GM19193 (cell line): ENCODE measurements around the gene CABP7.

Experiments used
- POLR2A ChIP-seq: IDR thresholded peaks from 4 replicates; pipeline ENCODE4 v1.6.1; 2011; ENCODE audit not compliant: insufficient read depth, insufficient read length; ENCODE audit errors: extremely low read depth

The CABP7 gene

DNA sequence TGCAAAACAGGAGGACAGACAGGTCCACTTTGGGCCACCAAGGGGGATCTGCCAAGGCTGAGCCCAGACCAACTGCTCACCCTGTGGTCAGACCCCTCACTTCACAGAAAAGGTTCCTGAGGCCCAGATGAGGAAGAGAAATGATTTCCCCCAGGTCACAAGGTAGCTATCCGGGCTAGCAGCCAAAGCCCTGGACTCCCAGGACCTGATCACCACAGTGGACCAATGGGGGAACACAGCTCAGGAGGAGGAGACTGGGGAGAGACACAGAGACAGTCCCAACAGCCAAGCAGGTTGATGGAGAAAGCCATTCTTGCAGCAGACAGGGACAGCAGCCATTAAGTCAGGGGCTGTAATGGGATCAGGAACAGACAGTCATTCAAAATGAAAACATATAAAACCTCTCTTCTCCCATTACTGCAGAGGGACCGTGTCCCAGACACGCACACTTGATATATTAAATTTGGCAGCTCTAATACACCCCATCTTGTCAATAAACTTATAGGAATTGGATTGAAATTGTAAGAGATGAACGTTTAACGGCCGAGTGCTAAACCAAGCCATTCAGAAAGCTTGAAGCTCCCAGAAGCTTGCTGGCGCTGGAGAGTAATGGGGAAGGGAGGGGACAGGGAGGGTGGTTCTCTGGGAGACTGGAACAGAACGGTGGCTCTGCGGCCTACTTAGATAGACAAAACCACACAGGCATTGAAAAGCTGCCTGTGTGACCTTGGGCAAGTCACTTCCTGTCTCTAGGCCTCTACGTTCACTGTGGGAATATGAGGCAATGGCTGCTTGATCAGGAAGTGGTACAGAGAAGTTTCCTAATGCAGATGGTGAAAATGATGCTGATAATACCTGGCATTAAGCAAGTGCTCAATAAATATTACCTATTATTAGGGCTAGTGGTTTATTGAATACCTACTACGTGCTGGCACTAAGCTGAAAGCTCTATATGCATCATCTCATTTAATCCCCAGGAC, 31.0 kb downstream of the CABP7 start:
- TF ChIP-seq POLR2A = no peak

DNA sequence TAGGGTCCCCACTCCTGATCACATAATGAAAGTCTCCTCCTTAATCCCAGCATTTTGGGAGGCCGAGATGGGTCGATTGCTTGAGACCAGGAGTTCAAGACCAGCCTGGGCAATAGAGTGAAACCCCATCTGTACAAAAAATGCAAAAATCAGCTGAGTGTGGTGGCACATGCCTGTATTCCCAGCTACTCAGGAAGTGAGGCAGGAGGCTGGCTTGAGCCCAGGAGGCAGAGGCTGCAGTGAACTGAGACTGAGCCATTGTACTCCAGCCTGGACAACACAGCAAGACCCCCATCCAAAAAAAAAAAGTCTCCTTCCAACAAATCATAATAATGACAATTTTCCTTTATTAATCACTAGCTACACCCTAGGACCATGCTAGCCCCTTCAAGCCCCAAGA, 31.9 kb downstream of the CABP7 start:
- no peak for TF ChIP-seq POLR2A

DNA sequence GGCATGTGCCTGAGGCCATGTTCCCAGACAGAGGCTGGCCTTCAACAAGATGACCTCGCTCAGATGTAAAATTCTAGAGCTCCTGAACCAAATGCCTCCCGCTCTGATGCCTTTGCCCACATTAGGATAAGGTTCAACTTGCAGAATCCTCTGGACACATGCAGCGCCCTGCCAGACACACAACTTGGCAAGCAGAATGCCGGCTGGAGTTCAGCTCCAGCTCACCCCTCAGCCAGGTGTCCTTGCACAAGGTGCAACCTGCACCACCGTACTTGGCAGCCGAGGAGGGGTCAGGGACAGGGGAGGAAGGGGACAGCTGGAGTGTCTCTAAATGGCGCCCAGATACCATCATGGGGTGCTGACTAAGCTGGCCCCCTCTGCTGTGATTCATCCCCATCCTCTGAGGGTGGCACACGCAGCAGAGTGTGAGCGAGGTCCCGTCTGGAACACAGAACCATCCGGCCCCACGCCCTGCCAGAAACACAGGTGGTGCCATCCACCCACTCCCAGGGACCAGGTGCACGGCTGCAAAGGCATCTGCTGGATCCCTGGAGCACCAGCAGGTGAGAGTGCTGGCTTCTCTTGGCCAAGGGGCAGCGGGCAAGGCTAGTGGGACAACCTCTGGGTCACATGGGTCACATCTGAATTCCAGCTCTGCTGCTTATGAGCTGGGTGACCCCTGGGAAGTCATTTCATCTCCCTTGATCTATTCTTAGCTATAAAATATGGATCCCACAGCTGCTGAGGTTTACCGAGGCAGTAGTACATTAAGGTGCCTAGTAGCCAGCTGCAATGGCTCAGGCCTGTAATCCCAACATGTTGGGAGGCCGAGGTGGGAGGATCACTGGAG, 34.2 kb downstream of the CABP7 start:
- no peak for TF ChIP-seq POLR2A

DNA sequence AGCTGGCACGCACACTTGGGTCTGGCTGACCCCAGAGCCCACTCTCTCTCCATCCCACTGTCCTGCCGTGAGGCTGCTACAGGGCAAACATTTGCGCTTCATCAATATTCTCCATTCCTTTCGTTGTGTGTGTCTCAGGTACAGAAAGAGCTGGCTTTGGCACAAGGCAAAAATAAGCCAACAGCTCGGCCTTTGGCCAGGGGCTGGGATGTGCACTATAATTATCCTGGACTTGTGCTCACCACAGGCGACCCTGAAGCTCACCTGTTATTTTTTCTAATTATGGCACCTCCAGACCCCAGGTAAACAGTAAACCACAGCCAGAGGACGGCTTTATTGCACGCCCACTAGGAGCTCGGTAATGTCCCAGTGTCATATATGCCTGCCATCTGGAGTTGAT, 36.1 kb downstream of the CABP7 start:
- no peak for TF ChIP-seq POLR2A

DNA sequence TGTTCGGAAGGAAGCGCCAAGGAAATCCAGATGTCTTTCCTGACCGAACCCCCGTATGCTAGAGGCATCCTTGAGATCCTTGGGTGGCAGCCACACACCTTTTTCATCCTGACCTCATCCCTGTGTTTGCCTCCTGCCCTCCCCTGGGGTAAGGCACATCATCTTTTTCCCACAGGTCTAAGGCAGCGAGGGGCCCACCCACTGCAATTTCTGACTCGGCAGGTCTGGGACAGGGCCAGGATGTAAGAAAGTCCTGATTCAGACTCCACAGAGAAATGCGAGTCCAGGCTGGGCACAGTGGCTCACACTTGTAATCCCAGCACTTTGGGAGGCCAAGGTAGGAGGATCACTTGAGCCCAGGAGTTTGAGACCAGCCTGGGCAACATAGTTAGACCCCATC, 36.5 kb downstream of the CABP7 start:
- TF ChIP-seq POLR2A = no peak

DNA sequence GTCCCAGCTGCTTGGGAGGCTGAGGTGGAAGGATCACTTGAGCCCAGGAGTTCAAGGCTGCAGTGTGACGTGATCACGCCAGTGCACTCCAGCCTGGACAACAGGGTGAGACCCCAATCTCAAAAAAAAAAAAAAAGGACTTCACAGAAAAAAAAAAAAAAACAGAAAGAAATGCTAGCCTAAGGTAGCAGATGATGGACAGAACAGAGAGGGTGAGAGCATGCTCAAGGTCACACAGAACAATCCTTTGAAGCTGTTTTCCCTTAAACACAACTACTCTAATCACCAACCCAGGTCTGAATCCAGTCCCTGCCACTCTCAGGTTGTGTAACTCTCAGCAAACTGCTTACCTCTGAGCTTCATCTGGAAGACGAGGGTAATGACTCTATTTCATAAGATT, 37.3 kb downstream of the CABP7 start:
- no peak for TF ChIP-seq POLR2A

DNA sequence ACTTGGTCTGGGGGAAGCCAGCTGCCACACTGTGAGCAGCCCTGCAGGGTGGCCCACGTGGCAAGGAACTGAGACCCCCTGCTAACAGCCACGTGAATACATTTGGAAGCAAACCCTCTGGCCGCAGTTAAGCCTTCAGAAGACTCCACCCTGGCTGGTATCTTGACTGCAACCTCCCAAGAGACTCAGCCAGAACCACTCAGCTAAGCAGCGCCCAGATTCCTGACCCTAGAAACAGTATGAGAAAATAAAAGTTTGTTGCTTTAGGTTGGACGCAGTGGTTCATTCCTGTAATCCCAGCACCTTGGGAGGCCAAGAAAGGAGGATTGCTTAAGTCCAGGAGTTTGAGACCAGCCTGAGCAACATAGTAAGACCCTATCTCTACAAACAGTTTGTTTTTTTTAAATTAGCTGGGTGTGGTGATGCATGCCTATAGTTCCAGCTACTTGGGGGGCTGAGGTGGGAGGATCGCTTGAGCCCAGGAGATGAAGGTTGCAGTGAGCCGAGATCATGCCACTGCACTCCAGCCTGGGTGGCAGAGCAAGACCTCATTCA, 38.3 kb downstream of the CABP7 start:
- no peak for TF ChIP-seq POLR2A

DNA sequence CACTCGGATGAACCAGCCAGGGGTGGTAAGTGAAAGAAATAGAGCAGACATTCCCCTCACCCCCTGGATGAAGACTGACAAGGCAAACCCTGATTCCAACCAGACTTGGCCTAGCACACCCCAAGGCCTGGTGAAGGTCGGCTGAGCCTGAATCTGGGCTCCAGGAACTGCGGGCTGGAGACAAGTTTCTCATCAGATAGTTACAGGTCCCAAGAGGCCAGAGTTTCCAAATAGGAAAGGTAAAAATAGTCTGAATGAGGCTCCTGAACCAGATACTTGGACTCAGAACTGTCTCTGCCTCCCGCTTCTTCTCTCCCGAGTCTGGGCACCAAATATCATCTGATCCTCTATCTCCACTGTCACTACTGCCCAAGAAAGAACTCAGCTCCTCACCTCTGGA, 39.2 kb downstream of the CABP7 start:
- TF ChIP-seq POLR2A = no peak

DNA sequence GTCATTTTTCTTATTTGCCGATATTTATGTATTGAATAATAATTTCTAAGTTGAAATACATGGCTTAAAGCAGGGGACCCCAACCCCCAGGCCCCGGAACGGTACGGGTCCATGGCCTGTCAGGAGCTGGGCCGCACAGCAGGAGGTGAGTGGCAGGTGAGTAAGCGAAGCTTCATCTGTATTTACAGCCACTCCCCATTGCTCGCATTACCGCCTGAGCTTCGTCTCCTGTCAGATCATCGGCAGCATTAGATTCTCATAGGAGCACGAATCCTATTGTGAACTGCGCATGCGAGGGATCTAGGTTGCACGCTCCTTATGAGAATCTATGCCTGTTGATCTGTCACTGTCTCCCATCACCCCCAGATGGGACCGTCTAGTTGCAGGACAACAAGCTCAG, 42.5 kb downstream of the CABP7 start:
- TF ChIP-seq POLR2A = no peak

DNA sequence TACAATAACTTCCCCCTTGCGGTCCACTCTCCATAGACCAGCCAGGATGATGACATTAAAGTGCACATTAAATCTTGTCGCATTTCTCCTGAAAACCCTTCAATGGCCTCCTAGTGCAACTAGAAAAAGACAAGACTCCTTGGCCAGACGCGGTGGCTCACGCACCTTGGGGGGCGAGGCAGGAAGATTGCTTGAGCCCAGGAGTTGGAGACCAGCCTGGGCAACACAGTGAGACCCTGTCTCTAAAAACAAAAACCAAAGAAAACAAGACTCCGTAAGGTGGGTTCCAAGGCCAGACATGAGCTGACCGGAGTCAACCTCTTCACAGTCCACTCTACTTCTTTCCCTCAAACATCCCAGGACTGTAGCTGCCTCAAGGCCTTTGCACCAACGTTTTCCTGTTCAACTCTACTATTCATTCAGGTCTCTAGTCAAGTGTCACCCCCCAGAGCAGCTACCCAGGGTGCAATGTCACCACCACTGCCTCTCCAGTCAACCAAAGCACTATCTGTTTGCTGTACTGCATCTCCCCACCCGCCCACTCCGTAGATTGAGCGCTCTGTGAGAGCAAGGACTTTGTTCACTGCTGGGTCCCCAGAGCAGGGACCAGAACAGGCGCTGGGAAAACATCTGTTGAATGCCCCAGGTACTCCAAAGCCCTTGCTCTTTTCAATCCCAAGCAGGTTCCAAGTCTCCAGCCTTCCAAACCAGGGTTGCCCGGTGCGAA, 46.3 kb downstream of the CABP7 start:
- TF ChIP-seq POLR2A = no peak

DNA sequence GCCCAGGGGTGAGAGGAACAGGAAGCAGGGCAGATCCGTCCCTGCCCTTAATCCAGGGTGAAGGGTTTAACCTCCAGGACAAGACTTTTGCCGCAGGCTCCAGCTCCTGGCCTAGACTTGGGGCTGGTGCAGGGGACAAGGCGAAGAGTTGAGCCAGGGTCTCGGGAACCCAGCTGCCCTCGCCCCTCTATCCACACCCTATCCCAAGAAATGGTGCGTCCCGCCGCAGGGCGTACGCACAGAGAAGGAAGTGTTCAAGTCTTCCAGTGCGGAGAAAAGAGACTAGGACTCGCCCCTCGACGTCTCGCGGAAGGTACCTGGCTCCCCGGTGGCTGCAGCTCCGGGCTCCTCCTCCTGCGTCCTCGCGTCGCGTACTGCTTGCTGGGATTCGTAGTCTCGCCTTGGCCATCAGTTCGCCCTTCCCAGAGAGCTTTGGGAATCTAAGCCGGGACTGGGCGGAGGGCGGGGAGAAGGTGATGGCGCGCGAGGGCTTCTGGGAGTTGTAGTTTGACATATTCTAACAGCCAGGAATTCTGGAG, 46.9 kb downstream of the CABP7 start, which contains the start of gene ZMAT5:
Gene ZMAT5, minus strand, starts transcription at position 376 of the 539 bp plus-strand sequence. CDS start 18,463 bp downstream, outside the sequence.
- TF ChIP-seq POLR2A = peak; percentile 61

DNA sequence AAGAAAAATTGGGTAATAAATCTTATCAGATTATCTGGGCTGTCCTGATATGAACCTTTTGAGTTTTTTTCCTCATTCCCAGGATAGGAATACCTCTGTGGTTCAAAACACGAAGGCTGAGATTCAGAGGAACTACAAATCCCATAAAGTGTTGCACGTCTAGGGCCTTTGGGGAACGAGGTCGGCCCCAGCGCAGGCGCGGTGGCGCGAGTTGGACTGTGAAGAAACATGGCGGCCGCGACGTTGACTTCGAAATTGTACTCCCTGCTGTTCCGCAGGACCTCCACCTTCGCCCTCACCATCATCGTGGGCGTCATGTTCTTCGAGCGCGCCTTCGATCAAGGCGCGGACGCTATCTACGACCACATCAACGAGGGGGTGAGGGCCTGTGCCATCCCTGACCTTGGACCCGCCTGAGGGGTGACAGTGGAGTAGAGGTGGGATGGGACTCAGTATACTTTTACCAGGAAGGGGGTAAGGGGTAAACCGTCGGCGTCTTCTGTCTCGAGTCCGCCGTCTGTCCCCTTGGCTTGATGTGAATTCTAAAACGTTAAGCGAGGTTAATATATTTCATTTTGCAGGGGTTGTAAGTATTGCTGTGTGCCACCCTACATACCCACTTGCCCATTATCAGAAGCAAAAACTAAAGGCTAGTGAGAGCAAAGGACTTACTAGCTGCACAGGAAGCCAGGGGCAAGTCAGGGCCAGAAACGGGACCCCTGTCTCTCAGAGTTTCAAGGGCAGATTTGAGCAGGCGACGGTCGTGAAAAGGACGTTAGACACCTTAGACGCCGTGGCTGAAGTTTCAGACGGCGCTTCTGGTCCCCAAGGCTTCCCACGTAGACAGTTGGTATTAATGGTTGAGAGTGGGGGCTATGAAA, 47.6 kb downstream of the CABP7 start, which contains the start of gene UQCR10:
Gene UQCR10, plus strand, starts transcription at position 199 of the 881 bp plus-strand sequence. Its CDS starts 30 bp downstream, at position 229.
- peak; percentile 85 for TF ChIP-seq POLR2A

DNA sequence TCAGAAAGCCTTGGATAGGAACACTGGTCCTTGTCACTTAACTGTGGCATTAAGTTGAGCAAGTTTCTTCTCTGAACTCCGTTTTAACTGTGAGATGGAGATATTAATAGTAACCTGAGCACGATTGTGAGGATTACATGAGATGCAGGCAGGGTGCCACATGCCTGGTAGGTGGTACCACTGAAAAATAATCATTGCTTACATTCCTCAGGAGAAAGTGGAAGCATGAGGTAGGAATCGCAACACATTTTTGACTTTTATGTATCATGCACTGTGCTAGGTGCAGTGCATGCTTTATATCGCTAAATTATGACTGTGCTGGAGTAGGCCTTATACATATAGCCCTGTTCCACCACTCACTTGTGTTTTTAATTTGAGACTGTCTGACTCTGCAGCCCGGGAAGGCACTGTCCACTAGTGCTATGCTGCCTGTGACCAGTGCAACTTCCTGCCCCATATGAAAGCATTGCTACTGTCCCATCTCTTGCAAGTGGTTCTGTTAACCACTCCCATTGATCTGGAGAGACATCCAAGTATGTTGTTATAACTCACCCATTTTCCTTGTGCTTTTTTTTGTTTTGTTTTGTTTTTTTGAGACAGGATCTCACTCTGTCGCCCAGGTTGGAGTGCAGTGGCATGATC, 48.4 kb downstream of the CABP7 start:
- no peak for TF ChIP-seq POLR2A
